ENCODE data around the gene ZNF436. TPM values are rescaled to one million over a fixed set of nuclear protein-coding genes. Genes with fewer than 3 reads are reported as not detected.

ZNF436 gene
- total RNA-seq (1 to 10 TPM; 3.7 to 4.0 TPM), total RNA-seq (7.9 to 46.0 (median 19.7) reads per million in 172 experiments)
- 4.9 TPM for polyA plus RNA-seq (2013, experiment 1 of 2)
- polyA plus RNA-seq (2013, experiment 2 of 2): 5.8 TPM

DNA sequence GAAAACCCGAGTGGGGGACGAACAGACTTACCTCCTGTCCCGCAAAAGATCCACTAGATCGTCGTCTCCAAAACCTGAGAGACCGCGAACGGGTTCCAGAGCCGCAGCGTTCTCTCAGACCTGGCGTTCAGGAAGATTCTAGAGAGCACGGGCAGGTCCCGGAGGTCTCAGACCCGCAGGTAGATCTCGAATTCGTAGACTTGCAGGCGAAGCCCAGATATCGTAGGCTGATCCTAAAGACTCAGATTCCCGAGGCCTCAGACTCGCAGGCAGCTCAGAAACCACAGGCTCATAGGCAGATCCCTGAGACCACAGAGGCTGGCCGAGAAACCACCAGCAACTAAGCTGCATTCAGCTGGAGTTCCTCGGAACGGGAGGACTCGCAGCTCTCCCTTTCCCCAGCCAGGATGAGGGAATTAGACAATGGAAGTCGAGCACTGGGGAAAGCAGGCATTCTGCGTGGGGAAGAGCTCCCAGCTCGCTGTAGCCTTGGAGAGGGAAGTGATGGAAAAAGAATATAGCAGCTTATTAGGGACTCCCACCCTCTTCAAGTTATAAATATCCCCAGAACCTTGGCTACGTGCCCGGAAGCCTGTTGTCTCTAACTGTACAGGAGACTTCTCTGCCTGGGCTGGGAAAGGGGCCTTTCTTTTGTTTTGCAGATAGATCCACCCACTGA, at the start of gene ZNF436:
TSS of gene ZNF436 (minus strand) at position 502 of the 679 bp plus-strand sequence. CDS start 1,831 bp downstream, outside the sequence.
- DNase-seq (peak; percentile 13 to 64 (median 34)), ATAC-seq (ENCODE audit: poor library complexity) (no peak)

DNA sequence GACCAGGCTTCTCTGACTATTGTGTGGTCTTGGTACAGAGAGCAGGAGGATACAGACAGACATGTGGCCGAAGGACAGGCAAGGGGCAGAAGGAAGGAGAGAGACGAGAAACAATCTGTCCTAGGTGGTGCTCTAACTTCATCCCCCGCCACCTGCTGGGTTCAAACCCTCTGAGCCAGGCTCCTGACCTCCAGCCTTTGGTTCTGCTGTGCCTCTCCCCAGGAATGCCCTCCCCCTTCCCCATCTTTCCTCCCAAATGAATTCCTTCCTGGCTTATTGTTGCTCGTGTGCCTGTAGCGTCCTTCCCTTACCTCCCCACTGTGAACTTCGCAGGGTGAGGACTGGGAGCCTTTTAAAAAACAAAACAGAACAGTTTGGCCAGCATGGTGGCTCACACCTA, 49.5 kb upstream of the ZNF436 start:
- ChIA-PET CTCF (interaction anchor here (0.6 kb wide), 1 partner anchor 9 kb away, joined by 3 read pairs; no protein-coding TSS in a partner anchor), POLR2A (no interaction called here)
- Mint-ChIP-seq H3K27ac (no peak overlapping the region), H3K27me3 (no peaks in the 10 kb centered on the region), H3K36me3 (ENCODE audit: low read depth) (peaks cover 24% of the 10 kb centered on the region), H3K4me1 (ENCODE audit: low read depth) (peaks cover 30% of the 10 kb centered on the region), H3K4me3 (no peak overlapping the region), H3K9me3 (no peaks in the 10 kb centered on the region)
- Histone ChIP-seq H3K9me3 (ENCODE audit: control insufficient read depth in 1 of 2, insufficient read depth in 1 of 2, low read length in 2 of 2) (peaks cover 0 to 2% of the 10 kb centered on the region in 2 experiments), H3K27me3 (ENCODE audit: control insufficient read depth in 1 of 2, insufficient read depth in 2 of 2, low read length in 2 of 2) (peaks cover 0 to 5% of the 10 kb centered on the region in 2 experiments), H3K4me3 (ENCODE audit: low read length) (no peak overlapping the region), H3K4me1 (ENCODE audit: insufficient read depth, low read length) (peaks cover 25% of the 10 kb centered on the region), H3K27ac (ENCODE audit: low read depth in 1 of 2, low read length in 2 of 2) (no peak overlapping the region), H3K36me3 (ENCODE audit: insufficient read depth, low read length) (peaks cover 7% of the 10 kb centered on the region)
- DNase-seq (no peak), ATAC-seq (ENCODE audit: poor library complexity) (no peak)
- TF ChIP-seq, protein P1, sequence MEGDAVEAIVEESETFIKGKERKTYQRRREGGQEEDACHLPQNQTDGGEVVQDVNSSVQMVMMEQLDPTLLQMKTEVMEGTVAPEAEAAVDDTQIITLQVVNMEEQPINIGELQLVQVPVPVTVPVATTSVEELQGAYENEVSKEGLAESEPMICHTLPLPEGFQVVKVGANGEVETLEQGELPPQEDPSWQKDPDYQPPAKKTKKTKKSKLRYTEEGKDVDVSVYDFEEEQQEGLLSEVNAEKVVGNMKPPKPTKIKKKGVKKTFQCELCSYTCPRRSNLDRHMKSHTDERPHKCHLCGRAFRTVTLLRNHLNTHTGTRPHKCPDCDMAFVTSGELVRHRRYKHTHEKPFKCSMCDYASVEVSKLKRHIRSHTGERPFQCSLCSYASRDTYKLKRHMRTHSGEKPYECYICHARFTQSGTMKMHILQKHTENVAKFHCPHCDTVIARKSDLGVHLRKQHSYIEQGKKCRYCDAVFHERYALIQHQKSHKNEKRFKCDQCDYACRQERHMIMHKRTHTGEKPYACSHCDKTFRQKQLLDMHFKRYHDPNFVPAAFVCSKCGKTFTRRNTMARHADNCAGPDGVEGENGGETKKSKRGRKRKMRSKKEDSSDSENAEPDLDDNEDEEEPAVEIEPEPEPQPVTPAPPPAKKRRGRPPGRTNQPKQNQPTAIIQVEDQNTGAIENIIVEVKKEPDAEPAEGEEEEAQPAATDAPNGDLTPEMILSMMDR (IDR thresholded peaks at IDR 0.05): no peak
- intact Hi-C loops (cut with DNase I, micrococcal nuclease): no loop called here

More for the DNA sequence above, at the start of gene ZNF436:
- peaks cover 29% of the 10 kb centered on the region for H3K4me1 ChIP-seq (ENCODE audit: insufficient read depth, low read length)
- H3K27me3 ChIP-seq (ENCODE audit: control insufficient read depth in 1 of 2, insufficient read depth in 2 of 2, low read length in 2 of 2): no peaks in the 10 kb centered on the region
- Mint-ChIP-seq H3K27ac (peak within 1 kb of the TSS; percentile 95), H3K4me1 (ENCODE audit: low read depth) (peaks cover 43% of the 10 kb centered on the region), H3K36me3 (ENCODE audit: low read depth) (peaks cover 38% of the 10 kb centered on the region), H3K9me3 (no peaks in the 10 kb centered on the region), H3K4me3 (peak within 1 kb of the TSS; percentile 100), H3K27me3 (no peaks in the 10 kb centered on the region)
- H3K9me3 ChIP-seq (ENCODE audit: control insufficient read depth in 1 of 2, insufficient read depth in 1 of 2, low read length in 2 of 2): peaks cover 0 to under 1% of the 10 kb centered on the region in 2 experiments
- intact Hi-C loops (cut with DNase I, micrococcal nuclease): loop anchor here (2.0 to 10.0 kb wide), 8 partner anchors 161 to 1273 kb away; partner anchors contain the start of genes E2F2 (in 2 of the 2), ELOA (in 1 of the 2), GALE (in 1 of the 2) and LUZP1 (in 1 of the 2)
- CTCF ChIA-PET: interaction anchor here (2.1 kb wide), 1 partner anchor 25 kb away, joined by 11 read pairs; the partner anchor contains the start of gene HNRNPR
- peak within 1 kb of the TSS; percentile 90 to 91 for H3K27ac ChIP-seq (ENCODE audit: low read depth in 1 of 2, low read length in 2 of 2)
- POLR2A ChIA-PET: interaction anchor here (1.2 to 3.9 kb wide), 3 partner anchors 12 to 27 kb away, joined by 4 to 116 read pairs (median 13); partner anchors contain the start of gene HNRNPR
- peaks cover 3% of the 10 kb centered on the region for H3K36me3 ChIP-seq (ENCODE audit: insufficient read depth, low read length)
- TF ChIP-seq, protein P1 (IDR thresholded peaks at IDR 0.05): no peak
- peak within 1 kb of the TSS; percentile 71 for H3K4me3 ChIP-seq (ENCODE audit: low read length)

DNA sequence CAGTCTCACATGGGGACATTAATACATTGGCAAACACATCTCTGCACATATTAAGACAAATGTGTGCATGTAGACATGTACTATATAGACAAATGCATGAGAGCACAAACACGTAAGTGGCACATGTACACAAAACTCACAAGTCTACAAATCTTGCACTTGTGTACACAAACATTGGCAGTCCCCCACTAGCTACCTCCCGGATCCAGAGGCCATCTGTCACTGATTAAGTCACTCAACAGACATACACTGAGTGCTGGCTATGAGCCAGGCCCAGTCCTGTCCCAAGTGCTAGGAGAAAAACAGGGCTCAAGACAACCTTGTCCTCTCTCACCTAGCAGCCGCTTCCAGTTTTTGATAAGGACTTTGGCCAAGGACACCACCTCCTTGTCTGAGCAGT, 47.9 kb upstream of the ZNF436 start:
- H3K4me3 ChIP-seq (ENCODE audit: low read length): no peak overlapping the region
- no peak overlapping the region for H3K27ac ChIP-seq (ENCODE audit: low read depth in 1 of 2, low read length in 2 of 2)
- H3K9me3 ChIP-seq (ENCODE audit: control insufficient read depth in 1 of 2, insufficient read depth in 1 of 2, low read length in 2 of 2): no peaks in the 10 kb centered on the region
- Mint-ChIP-seq H3K27me3 (no peaks in the 10 kb centered on the region), H3K36me3 (ENCODE audit: low read depth) (peaks cover 24% of the 10 kb centered on the region), H3K27ac (no peak overlapping the region), H3K9me3 (no peaks in the 10 kb centered on the region), H3K4me3 (no peak overlapping the region), H3K4me1 (ENCODE audit: low read depth) (peaks cover 21% of the 10 kb centered on the region)
- peaks cover 9% of the 10 kb centered on the region for H3K4me1 ChIP-seq (ENCODE audit: insufficient read depth, low read length)
- ATAC-seq (ENCODE audit: poor library complexity): no peak
- no peaks in the 10 kb centered on the region for H3K27me3 ChIP-seq (ENCODE audit: control insufficient read depth in 1 of 2, insufficient read depth in 2 of 2, low read length in 2 of 2)
- H3K36me3 ChIP-seq (ENCODE audit: insufficient read depth, low read length): peaks cover 7% of the 10 kb centered on the region
- ChIA-PET POLR2A (interaction anchor here (0.9 kb wide), 1 partner anchor 408 kb away, joined by 3 read pairs; the partner anchor contains the start of gene HMGCL), CTCF (no interaction called here)
- no peak for DNase-seq
- intact Hi-C loops (cut with DNase I, micrococcal nuclease): no loop called here
- TF ChIP-seq, protein P1 (IDR thresholded peaks at IDR 0.05): no peak

Measured in CD4-positive, alpha-beta T cell (primary cell).